T-helper 1 cell treated with Interleukin-12 subunit alpha and Interleukin-12 subunit beta and Interleukin-4 antibody, amounts not matched to agents 30 ng/mL and 1 ng/mL, for 36 hours (primary cell): ENCODE data around the gene PFN1. TPM values are rescaled to one million over a fixed set of nuclear protein-coding genes. Genes with fewer than 3 reads are reported as not detected.

Source experiments
- intact Hi-C: fragments of 100-400 bp; cut with micrococcal nuclease; formaldehyde crosslinking; loops from one replicate; pipeline ENCODE4 v1.15.1; 2024
- total RNA-seq: library from RNA; stranded (reverse); gene quantifications from 2 replicates; pipeline ENCODE4 v1.2.3, GENCODE V29; 2022

PFN1 gene
- total RNA-seq, 1 donor from 2014 or later, result 2,251 TPM

- intact Hi-C loops, result no loop called here
Measured at GRCh38 chr17:4946312-4946976, 1.9 kb downstream of the PFN1 start.

GRCh38 chr17:4945944-4946280 is 2.4 kb downstream of the PFN1 start:
- intact Hi-C loops, result loop anchor here (2.0 kb wide), 2 partner anchors 37 to 769 kb away; no protein-coding TSS in a partner anchor

GRCh38 chr17:4945176-4945943 is 3.0 kb downstream of the PFN1 start:
- intact Hi-C loops, result loop anchor here (2.0 kb wide), 2 partner anchors 37 to 769 kb away; no protein-coding TSS in a partner anchor

GRCh38 chr17:4944554-4945175 is 3.7 kb downstream of the PFN1 start:
- intact Hi-C loops, result loop anchor here (2.0 to 5.0 kb wide), 4 partner anchors 36 to 768 kb away; partner anchors contain the start of genes ANKFY1 and MED11

- intact Hi-C loops, result loop anchor here (2.0 to 5.0 kb wide), 4 partner anchors 35 to 767 kb away; partner anchors contain the start of genes ANKFY1 and MED11
Measured at GRCh38 chr17:4944163-4944553, 4.2 kb downstream of the PFN1 start.

- intact Hi-C loops, result loop anchor here (5.0 kb wide), 2 partner anchors 211 to 681 kb away; partner anchors contain the start of genes ANKFY1 and MED11
Measured at GRCh38 chr17:4942760-4943508, 5.4 kb downstream of the PFN1 start.

- intact Hi-C loops, result loop anchor here (5.0 kb wide), 2 partner anchors 209 to 679 kb away; partner anchors contain the start of genes ANKFY1 and MED11
Measured at GRCh38 chr17:4941319-4941610, 7.1 kb downstream of the PFN1 start.

- intact Hi-C loops, result loop anchor here (1.0 to 5.0 kb wide), 12 partner anchors 8 to 678 kb away; partner anchors contain the start of genes ANKFY1, ARRB2, CAMTA2 and DERL2
Measured at GRCh38 chr17:4940555-4941318, 7.6 kb downstream of the PFN1 start.

GRCh38 chr17:4939796-4940554 is 8.4 kb downstream of the PFN1 start, which contains the start of the genes RNF167 and SLC25A11:
RNF167 (plus strand) TSS chr17:4940268; CDS start chr17:4940910, 642 bp downstream.
SLC25A11 (minus strand) TSS chr17:4940046; CDS start chr17:4939910, 136 bp downstream.
- intact Hi-C loops, result loop anchor here (1.0 to 5.0 kb wide), 12 partner anchors 8 to 678 kb away; partner anchors contain the start of genes ANKFY1, ARRB2, CAMTA2 and DERL2

GRCh38 chr17:4939546-4939795 is 8.9 kb downstream of the PFN1 start:
- intact Hi-C loops, result no loop called here

GRCh38 chr17:4938688-4939545 is 9.4 kb downstream of the PFN1 start:
- intact Hi-C loops, result no loop called here

- intact Hi-C loops, result no loop called here
Measured at GRCh38 chr17:4938069-4938491, 10.2 kb downstream of the PFN1 start.

GRCh38 chr17:4937553-4937952 is 10.8 kb downstream of the PFN1 start:
- intact Hi-C loops, result no loop called here

- intact Hi-C loops, result no loop called here
Measured at GRCh38 chr17:4936436-4936835, 11.9 kb downstream of the PFN1 start.

GRCh38 chr17:4935650-4936049 is 12.7 kb downstream of the PFN1 start:
- intact Hi-C loops, result no loop called here

- intact Hi-C loops, result no loop called here
Measured at GRCh38 chr17:4934173-4934979, 14.0 kb downstream of the PFN1 start.

GRCh38 chr17:4933646-4934045 is 14.7 kb downstream of the PFN1 start:
- intact Hi-C loops, result no loop called here

- intact Hi-C loops, result no loop called here
Measured at GRCh38 chr17:4932756-4933155, 15.6 kb downstream of the PFN1 start.
